HG03159 (cell line): Measurements from ENCODE around the gene CIRBP.
"Not testable (repeated sequence)": the region's sequence is repeated elsewhere in the genome, so short reads cannot be mapped to it uniquely, and the experiment has no call there.

Experiments
- ATAC-seq: cut with Tn5 transposase; IDR thresholded peaks from one replicate; pipeline ENCODE4 v1.9.1; 2021; ENCODE audit warnings: mild to moderate bottlenecking, moderate library complexity; ENCODE audit not compliant: unreplicated experiment

CIRBP gene

DNA sequence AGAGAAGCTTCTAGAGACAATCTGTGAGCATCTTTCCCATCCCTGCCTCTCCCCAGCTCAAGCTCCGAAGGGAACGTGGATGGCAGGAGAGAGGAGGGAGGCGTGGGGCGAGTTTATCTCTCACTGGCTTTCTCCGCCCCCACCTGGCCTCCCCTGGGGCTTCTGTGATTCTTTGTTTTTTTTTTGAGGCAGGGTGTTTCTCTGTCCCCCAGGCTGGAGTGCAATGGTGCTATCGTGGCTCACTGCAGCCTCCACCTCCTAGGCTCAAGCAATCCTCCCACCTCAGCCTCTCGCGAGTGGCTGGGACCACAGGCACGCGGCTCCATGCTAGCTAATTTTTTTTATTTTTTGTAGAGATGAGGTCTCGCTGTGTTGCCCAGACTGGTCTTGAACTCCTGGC lies 39.6 kb downstream of the CIRBP start:
- no peak for ATAC-seq

DNA sequence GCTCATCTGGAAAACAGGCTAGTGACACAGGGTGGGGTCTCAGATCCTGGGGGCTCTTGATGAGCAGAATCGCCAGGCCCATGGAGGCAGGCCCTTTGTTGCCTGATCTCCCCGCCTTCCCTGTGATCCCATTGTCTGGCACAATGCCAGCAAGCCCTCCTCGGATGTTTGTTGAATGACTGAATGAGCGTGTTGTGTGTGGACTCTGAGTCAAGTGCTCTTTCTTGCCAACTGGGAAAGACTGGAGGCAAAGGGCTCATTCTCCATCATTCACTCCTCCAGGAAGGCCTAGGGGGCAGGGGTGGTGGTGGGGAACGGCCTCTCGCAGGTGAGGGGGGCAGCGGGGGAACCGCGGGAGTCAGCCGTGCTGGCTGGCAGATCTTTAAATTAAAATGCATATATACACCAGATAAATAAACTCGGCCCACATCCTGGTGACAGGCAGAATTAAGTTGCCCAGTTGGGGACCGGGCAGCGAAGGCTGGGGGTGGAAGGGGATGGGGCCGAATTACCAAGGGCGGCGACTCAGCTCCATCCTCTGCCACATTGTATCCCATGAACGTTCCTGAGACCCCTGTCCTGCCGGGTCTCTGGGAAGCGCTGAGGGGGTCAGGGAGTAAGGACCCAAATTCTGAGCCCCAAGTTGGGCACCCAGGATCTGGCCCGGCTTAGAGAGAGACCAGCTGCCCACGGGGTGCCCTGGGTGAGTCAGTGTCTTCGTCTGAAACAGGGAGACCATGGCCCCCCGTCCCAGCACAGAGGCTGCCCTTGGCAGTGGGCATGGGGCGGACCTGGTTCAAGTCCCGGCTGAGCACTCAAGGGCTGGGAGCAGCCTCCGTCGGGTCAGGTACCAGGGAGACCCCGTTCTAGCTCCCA lies 41.1 kb downstream of the CIRBP start:
- ATAC-seq = no peak

DNA sequence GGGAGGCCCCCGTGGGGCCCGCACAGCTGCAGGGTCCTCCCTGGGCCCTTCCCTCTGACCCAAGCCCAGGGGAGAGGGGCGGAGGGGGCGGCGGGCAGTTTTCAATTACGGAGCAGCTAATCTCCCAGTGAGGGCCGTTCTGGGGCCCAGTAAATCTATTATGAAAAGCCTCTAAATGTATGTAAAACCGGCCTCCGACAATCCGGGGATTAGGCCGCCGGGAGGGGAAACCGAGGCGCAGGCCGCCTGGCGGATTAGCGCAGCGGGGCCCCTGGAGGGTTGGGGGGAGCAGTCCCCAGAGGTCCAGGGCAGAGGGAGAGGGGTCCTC lies 41.7 kb downstream of the CIRBP start:
- ATAC-seq = no peak

DNA sequence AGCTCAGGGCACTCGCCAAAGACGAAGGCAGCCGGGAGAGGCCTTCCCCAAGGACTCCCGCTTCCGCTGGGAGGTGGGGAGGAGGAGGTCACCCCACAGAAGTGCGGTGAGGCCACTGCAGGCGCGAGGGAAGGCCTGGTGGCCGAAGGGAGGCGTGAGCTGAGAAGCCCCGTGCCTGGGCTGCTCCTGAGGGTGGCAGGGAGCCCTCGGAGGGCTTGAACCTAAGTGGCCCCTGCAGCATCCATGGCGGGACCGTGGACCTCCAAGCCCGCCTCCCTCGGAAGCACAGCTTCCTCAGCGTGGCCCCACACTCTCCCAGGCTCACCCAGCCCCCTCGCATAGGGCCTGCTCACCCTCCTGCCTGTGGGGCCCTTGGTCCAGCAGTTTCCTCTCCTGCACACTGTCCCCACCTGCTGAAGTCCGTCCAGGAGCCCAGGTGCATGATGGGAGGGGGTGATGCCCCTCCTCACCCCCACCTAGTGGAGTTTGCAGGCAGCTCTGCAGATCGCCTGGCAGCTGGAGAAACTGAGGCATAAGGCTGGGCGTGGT lies 42.5 kb downstream of the CIRBP start:
- no peak for ATAC-seq

DNA sequence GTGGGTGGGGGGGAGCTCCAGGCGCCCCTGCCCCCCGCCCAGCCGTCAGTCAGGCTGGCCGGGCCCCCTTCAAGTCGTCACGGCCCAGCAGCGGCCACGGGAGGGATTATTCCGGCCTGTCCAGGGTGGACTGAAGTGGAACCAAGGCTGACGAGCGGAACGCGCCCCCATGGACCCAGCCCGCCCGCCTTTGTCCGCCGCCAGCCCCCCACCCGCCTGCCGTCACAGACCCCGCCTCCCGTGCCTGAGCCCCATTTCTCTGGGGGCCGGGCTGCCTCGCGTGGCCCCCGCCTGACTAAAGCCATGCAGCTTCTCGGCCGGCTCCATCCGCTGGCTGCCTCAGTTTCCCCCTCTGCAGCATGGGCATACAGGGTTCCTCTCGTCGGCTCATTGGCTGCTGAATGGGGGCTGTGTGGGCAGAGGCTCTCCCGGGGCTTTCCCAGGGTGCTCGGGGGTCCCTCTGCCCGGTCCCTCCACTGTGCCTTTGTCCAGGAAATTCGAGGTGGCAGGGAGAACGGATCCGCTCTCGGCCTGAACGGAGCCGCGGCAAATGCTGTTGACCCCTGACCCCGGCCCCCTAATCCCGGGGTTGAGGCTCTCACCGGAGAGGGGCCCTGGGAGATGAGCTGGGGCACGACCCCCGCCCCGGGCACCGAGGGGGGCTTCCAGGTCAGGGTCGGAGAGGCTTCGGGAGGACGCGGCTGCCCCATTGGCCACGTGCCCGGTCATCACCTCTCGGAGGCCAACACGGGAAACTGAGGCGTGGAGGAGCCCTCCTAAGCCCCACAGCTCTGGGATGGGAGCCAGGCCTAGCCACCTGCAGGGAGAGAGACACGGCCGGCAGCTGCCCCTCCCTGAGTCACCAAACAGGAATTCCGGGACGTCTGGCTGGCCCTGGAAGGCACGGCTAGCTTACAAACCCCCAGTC lies 43.9 kb downstream of the CIRBP start:
- no peak for ATAC-seq

DNA sequence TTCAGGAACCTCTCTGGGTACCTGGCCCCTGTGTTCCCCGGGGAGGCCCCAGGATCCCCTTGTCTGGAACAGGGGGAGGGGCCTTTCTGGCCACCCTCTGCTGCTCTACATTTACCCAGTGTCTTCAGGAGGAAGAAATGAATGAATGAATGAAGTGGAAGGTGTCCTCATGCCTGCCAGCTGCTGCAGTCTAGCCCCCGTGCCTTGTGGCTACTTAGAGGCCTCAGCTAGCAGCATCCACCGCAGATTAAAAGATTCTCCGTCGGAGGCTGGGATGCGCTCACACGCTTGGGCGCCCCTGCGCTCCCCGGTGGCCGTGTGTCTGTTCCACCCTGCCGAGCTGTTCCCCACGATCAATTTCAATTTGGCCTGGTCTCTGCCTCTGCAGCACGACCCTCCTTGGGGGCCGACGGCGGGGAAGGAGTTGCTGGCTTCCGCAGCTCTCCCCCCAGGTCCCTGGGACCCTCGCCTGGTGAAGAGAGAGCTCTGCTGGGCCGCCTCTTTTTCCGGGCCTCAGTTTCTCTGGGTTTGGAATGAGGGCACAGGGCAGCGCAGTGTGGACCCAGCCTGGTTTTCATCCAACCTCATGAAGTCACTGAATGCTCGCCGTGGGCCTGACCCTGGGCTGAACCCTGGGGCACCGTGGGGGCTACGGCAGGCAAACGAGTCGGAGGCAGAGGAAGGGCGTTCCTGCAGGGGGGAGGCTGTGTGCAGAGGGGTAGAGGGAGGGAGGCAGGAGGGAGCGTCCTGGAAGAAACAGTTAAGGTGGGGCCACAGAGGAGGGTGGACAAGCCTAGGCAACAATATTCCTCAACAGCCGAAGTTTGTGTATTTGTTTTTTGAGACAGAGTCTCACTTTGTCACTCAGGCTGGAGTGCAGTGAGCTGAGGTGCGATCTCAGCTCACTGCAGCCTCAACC lies 44.8 kb downstream of the CIRBP start:
- ATAC-seq = no peak

DNA sequence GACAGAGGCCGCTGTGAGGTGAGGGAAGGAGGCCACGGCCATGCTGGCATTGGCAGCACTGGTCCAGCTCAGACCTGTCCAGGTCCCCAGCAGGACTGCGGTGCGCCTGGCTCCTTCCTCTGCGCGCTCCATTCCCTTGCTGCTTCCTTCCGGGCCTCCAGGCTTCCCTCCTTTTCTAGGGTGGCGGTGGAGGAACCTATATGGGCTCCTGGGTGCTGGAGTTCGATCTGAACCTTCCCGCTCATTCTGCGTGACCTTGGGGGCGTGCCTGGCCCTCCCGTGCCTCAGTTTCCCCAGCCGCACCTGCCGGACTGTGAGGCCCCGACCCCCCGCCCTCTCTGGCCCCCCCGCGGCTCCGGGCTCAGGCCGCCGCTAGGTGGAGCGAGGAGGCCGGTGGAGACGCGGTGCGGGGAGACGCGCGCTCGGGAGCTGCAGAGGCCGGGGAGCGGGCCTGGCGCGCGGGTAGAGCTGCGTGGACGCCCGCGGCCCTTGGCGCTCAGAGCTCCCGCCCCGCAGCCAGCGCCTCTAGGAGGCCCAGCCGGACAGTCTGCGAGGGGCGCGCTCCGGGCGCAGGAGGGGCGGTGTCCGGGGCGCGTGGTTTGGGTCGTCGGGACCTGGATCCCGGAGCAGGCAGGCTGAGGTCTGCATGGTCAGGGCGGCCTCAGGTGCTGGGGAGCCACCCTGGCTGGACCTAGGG lies 46.5 kb downstream of the CIRBP start:
- no peak for ATAC-seq

DNA sequence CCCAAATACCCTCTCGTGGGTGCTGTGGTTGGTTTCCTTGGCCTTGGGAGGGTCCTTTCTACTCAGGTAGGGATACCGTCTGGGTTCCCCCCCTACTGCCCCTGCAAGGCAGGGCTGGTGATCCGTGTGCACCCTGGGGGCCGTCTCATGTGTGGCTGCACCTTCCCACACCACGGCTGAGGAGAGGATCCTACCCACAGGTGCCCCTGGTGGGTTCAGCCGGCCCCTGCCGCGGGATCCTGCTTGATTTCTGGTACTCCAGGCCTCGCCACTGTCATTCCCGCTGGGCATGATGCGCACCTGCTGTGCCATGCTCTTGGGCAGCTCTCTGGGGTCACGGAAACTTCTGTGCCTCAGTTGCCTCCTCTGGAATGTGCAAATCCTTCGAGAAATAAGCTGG lies 47.3 kb downstream of the CIRBP start:
- ATAC-seq = no peak

DNA sequence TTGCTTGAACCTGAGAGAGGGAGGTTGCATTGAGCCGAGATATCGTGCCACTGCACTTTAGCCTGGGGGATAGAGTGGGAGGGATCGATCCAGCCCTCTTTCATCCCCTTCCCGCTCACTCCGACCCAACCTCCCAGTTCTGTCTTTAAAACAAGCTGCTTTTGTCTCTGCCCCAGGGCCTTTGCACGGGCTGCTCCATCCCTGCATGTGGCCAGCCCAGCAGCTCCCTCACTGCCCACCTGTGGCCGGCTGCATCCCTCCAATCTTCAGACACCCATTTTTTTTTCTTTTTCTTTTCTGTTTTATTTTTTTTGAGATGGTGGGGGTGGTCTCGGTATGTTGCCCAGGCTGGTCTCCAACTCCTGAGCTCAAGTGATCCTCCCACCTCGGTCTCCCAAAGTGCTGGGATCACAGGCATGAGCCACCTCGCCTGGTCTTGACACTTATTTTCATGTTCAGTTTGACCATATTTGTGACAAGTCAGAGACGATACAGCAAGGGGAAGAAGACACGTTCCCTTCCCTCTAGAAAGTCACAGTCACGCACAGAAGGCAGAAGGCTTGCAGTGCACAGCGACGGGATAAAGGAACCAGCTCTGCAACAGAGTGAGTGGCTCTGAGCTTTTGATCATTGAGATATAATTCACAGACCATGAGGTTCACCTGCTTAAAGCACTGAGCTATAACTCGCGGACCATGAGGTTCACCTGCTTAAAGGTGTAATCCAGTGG lies 48.3 kb downstream of the CIRBP start:
- no peak for ATAC-seq

DNA sequence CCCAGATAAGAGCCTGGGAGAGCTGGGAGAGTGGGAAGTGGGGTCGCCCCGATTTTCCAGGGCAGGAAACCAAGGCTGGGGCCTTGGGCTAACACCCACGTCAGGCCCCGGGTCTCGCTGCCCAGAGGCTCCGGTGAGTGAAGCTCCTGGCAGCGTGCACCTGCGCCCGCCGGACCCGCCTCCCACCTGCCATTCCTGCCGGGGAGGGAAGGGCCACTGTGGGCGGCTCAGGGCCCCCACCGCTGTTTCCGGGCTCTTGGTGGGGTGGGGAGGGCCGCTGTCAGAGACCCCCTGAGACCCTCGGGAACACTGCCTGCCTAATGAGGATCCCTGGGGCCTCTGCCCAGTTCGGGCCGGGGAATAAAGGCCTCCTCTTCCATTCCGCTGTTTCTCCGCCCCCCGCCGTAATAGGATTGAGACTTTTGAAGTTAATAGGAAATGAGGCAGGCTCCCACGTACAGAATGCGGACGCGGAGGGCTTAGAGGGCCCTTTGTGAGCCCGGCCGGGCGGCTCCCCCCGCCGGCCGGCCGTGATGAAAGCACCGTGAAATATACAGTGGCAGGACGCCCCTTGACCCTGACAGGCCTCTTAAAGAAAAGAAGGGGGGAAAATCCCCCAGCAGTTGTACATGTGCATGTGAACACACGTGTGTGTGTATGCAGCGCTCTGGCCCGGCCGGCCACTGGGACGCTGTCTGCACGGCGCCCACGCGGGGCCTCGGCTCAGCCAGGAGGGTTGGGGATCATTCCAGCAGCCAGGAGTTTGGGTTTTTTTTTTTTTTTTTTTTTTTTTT lies 49.7 kb downstream of the CIRBP start:
- no peak for ATAC-seq

DNA sequence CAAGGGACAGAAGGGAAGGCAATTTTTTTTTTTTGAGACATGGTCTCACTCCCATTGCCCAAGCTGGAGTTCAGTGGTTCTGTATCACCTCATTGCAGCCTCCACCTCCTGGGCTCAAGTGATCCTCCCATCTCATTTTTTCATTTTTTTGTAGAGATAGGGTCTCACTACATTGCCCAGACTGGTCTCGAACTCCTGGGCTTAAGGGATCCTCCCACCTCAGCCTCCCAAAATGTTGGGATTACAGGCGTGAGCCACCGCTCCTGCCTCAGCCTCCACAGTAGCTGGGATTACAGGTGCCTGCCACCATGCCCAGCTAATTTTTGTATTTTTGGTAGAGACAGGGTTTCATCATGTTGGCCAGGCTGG lies 51.1 kb downstream of the CIRBP start:
- not testable (repeated sequence) for ATAC-seq

DNA sequence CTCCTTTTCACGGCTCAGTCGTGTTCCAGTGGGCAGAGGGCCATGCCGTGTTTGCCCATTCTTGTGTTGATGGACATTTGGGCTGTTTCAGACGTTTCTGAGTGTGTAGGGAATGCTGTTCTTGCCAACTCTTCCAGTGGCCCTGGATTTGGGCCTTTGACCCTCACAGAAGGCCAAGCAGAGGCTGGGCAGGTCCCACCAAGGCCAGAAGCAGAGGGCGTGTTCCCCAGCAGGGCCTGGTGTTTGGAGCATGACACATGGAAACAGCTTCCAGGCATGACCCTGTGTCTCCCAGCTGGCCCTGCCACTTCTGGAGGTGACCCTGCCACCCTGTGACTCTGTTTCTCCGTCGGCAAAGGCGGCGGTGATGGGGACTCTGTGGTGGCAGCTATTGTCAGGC lies 52.4 kb downstream of the CIRBP start:
- no peak for ATAC-seq

DNA sequence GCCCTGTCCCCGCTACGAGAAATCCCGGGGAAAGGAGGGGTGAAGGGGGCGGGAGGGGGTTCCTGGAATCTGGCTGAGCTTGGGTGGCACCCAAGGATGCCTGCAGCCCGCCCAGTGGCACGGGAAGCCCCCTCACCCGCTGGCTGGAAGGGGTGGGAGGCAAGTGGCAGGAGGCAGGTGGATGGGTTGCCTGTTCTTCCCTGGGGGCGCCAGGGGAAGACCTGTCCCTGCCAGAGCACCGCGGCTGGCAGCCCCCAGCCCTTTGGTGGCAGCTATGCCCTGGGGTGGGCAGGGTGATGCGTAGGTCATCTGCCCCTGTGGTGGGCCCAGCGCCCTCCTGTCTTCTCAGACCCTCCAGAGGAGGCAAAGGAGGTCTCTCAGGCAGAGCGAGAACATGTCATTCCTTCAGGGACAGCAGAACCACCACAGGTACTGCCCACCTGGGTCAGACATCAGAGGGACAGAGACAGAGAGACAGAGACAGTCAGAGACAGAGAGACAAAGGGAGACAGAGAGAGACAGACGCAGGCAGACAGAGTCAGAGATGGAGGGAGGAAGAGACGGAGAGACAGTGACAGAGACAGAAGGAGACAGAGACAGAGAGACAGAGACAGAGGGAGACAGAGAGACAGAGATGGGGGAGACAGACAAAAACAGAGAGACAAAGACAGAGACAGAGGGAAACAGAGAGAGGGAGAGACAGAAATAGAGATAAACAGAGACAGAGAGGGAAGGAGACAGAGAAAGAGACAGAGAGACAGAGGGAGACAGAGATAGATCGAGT lies 53.3 kb downstream of the CIRBP start:
- no peak for ATAC-seq

DNA sequence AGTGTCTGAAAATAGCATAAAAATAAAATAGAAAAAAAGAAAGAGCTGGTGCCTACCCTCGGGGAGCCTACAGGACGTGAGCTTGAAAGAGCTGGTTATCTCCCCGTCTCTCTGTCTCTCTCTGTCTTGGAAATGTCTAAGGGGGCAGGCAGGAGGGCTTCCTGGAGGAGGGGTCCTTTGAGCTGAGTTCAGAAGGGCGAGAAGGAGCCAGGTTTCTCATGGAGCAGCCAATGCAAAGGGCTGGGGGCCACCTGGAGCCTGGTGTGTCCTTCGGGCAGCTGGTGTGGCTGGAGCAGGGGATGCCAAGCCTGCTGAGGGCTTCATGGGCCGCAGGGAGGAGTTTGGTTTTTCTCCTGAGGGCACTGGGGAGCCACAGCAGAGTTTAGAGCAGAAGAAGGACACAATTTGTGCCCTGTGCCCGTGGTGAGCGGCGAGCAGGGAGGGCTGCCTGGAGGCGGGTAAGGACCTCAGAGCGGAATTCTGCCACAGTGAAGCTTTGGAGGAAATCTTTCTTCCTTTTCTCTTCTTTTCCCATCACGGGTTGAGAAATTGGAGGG lies 55.2 kb downstream of the CIRBP start:
- ATAC-seq = no peak
